Measurements from ENCODE around the gene SPATA16.
"Not testable (repeated sequence)": the region's sequence is repeated elsewhere in the genome, so short reads cannot be mapped to it uniquely, and the experiment has no call there.

Gene SPATA16

DNA sequence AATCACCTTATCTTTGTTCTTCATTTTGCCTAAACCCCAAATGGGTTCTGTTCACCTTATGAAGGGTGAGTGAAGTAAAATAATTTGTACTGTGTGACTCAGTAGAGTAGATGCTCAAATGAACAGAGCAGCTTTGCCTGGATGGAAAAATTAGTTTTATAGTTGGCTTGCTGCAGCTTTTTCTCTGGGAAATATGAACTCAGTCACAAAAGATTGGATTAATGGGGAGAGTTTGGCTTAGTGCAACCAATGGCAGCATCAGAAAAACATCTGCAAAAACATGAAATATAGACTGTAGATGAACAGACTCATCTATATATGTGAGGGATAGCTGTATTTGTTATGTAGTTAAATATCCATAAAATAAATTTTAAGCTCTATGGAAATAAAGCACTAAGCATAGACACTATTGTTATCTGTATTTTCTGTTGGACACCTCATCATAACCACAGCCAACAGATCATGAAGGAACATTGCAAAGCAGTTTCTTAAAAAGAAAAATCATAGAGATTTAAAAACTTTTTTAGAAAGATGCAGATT, 209.2 kb downstream of the SPATA16 start:
- DNase-seq = no peak

DNA sequence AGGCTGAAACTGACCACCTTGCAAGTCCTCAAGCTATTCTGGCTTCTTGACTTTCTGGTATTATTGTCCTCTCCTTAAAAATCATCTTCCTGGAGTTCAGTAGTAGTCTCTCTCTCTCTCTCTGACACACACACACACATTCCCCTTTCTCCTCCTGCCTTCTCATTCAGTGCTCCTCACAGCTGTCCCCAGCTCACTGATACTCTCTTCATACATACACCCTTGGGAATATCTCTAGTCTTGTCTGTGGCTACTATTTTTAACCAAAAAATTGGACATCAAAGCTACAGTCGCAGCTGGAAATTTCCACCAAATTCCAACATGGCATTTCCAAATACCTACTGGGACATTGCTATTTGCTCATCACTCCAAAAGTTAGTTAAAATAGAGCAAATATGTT, 211.6 kb downstream of the SPATA16 start:
- no peak for DNase-seq

DNA sequence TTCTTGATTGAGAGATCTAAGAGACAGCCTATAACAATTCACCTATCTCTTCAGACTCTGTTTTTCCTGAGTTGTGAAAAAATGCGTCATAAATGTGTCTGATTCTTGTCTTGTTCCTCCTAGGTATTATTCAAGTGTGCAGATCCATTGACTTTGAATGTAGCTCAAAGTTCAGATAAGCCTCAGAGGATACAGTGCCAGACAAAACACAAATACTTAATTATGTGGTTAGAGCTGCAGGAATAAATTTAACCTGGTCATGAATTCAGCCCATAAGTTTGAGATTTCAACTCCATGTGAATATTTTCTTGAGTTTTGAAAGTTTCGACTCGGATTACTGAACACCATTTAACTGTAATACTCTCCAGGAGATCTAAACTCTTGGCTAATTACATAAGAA, 216.5 kb downstream of the SPATA16 start:
- DNase-seq = no peak

DNA sequence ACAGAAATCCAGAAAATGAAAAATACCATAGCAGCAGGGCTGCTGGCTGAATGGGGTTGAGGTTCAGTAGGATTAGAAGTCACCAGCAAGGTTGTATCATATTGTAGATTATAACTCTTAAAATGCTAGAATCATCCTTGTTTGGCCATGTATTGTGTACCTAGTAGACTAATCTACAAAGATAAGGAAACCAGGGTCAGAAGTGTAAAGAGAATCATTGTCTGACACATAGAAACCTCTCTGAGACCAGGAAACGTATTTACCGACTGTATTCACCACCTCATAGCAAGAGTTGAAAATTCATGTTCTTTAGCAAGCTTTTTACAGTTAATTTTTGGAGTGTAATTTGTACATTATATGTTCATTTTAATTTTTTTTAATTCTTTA, 221.7 kb downstream of the SPATA16 start:
- DNase-seq = no peak

DNA sequence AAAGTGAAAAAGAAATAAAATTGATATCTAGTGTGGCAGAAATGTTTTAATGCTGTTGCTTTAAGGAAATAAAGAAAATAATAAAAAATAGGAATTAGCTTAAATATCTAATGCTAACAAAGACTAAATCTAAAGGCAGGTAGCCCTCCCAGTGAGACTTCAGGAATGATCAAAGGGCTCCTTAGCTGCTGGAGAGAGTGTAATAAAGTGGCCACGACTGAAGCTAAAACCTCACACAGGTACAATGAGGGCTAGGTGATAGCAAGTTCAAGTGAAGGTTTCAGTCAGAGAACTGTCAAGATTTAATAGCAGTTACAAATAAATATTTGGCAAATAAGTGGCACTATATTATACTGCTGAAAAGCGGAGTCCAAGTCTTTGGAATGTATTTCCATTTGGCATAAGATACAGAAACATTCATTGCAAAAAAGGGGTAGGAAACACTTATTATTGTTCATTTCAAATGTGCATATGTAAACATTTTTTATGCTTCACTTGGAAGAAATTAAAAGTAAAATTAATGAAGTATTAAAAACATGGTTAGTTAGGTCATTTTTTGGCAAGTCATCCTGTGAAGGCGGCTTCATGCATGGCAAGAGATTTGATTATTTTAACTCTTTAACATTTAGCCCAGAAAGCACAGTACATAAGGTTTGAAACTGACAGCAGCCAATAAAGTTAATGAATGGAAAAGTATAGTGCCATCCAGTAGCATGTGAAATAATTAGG, 222.3 kb downstream of the SPATA16 start:
- DNase-seq = no peak

DNA sequence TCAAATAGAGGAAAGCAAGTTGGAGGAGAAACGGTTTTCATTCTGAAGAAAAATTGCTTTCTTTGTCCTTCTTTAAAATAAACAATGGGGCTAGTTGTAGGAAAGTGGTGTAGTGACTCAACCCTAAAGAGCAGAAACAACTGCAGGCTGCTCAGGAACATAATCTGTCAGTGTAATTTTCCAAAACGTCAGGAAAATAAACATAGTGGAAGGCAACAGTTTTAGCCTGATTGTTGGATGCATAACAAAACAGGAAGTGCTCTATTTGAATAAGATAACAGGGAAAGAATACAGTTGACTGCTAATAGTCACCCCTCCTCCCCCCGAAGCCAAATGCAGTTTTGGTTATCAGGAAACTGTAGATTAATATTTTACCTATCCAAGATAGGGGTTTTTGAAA, 222.9 kb downstream of the SPATA16 start:
- no peak for DNase-seq

DNA sequence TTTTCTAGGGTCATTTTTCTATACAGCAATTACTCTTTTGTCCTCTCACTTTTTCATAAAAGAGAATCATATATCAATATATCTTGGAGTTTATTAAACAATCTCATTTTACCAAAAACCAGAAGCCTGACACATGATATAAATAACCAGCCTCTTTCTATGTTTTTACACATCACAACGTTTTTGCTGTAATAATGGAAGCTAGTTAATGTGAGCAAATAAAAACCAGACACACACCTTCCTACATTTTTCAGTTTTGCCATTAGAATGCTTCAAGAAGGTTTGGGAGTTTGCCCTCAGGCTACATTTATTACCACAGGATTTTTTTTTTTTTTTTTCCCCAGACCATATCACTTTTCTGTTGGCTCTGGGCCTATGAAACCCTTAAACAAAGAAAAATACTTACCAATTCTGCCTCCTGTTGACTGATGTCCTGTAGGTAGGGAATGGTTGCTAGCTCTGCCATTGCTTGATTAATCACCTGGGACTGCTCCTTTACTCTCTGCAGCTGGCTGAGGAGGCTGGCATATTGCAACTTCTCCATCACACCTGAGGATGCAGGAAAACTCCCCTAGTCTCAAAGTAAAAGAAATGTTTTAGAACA, 225.0 kb downstream of the SPATA16 start:
- DNase-seq = no peak

DNA sequence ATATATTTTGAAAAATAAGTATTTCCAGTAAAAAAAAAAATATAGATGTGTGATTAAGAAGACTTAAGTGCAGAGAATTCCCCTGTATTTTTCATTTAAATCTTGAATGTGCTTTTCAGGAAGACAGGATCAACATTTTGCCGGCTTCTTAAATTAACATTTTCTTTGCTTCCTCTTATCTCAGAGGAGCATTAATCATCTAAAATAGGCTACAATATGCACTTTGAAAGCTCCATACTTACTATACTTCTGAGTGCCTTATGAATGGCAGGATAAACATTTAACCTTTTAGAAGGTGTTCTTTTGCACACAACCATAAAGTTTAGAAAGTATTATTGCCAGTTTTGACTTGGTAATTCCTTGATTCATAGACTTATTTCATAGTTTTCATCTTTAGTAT, 226.2 kb downstream of the SPATA16 start:
- no peak for DNase-seq

DNA sequence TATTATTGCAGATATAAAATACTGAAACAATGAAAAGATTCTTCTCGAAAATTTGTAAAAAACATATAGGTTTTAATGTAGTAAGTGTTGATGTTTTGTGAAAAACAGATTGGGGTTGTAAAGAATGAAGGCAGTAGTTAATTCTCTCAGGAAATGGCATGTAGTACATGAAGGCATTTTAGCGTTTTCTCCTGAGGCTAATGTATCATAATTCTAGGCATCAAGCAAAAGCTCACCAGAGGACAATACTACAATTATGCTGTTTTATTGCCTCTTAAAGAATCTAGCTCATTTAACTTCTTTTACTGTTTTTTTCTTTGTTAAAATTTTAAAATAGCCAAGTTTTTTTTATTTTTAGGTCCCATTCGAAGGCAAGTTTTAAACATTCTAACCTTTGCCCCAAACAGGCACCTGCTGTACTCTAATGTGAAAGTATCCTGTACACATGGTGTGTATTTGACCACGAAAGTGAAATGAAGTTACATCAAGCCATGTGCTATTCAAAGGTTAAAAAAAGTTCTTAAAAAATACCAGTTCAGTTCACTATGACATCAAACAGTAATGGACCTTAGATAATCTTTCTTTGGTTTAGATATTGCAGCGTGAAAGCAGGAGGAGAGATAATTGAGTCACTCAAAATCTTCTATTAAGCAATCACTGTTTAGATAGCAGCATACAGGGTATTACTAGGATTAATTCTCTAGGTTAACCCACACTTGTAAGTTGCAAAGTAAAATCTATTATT, 227.0 kb downstream of the SPATA16 start:
- no peak for DNase-seq

DNA sequence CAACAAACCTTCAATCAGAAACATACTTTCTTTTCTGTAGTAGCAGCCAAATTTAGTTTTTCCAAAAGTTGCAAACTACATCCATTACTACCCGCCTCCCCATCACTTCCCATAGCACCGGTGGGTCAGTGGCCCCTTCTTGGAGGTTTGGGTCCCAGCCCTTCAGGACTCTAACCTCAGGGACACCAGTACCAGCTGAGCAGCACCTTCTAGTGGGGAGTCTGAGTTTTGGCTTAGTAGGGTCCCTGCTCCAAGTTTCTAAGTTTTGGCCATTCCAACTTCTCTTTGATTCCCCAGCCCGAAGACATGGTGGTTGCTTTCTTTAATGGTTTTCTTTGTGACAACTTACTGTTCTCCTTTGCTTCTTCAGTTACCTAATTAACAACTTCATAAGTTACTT, 229.9 kb downstream of the SPATA16 start:
- no peak for DNase-seq

DNA sequence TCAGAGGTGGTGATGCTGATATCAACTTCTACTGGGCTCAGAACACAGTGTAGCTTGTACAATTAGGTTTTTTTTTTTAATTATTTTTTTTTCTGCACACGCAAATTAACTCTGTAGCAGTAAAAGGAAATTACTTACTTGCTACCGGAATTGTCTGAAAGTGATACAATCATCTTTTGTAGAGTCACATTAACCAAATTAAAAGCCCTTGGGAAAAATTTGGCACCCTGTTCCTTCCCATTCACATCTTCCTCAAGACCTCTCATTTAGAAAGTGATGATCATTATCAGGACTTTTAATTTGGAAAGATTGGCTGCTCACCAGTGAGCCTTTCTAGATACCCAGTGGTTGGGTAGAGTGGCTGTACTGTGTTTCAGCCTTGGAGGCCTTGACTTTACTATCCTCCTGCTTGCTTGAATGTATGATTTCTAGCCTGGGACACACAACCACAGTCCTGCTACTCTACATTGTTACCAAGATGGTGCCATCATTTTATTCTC, 232.2 kb downstream of the SPATA16 start:
- no peak for DNase-seq

DNA sequence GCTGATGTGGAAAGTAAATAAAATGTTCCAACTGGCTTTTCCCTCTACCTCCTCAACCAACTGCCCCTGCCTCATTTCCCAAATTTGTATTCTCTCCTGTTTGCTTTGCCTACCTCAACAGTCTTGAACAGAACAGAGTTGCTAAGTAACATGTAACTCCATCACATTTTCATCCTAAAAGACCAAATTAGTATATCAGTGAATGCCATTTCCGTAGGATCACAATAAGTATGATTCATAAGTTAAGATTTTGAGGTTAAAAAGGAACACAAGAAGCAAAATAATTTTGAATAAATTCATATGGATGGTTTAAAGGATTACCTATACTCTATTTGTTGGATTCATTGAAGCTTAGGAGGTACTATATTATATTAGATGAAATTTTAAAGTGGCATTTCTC, 235.6 kb downstream of the SPATA16 start:
- DNase-seq = no peak

DNA sequence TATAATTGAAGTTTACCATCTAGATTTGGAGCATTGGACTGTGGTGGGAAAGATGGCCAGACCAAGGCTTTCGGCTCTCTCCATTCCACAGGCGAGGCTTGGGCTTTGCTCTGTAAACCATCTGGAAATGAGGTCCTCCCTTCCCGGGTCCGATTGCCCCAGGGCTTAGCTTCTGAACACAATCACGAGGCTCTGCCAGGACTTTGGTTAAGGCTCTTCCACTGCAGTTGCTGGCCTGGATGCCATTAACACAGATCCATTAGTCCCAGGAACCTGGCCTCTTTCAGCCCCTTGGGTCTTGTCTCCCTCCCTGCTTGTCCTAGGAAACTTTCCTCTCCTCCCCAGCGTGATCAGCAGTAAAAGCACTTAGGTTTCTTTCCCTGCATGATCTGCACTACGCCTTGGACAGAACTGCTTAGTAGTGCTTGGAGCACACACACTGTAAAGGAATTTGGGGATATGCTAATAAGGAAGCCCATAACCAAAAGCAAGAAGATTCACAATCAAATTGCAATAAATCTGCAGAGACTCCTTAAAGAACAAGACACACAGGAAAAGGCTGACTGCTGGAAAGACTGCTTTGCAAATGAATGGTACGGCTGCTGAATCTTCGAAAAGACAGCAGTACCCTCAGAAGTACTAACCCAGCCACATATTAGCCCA, 236.2 kb downstream of the SPATA16 start:
- peak; percentile 89 for DNase-seq

DNA sequence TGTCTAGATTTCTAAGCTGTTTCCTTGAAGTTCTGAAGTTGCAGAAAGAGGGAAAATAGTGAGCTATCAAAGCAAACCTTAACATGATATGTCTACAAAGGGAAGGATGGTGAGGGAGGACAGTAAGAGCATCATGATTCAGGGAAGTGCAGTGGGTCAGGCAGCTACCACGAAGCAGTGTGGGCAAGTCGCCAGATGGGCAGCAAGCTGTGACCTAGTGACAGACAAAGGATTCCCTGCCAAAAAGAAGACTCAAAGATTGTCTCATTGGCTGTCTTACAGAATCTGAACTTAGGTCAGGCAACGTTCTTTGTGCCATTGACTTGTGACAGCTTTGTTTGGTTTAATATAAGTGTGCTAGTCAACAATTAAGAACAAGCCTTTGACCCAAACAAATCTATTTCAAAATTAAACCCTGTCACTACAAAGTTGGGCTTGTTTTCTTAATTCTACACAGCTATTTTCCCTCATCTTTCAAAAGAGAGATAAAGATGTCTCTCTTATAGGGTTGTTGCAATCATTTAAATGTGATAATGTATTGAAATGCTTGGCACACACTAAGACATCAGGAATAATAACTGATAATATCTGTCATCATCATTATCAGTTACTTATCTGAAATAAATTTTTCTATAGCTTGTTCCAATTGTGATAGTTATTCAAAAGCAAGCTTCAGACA, 237.3 kb downstream of the SPATA16 start:
- no peak for DNase-seq

DNA sequence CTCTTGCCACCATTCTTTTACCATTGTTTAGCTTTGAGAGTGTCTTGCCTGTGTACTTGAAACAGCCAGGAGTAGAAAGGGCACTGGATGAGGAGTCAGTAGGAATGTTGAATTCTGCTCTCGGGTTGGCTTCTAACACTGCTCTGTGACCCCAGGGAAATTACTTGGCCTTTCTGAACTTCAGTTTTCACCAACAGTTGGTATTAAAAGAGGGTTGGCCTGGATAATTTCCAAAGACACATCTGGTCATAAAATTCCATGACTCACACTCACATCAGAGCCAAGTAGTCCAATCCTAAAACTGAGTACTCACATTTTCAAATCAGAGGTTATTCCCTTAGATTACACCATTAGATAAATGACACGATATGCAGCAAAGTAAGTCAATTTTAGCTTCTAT, 248.9 kb downstream of the SPATA16 start:
- DNase-seq = no peak

DNA sequence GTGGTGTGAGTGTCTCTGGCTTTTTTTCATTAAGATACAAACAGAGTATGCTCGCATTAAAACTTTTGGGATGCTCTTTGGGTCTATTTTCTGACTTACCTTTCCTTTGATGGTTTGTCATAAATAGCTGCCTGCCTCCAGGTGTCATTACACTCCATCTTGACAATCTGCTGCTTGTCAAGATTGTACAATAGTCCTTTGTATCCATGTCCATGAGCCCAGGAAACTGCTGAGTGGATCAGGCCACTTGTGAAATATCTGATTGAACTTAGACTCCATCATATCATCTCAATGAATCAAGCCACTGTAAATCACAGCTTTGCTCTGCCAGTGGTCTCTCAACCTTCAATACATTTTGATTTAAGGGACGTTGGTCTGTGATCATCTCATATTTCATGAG, 255.3 kb downstream of the SPATA16 start:
- DNase-seq = no peak

DNA sequence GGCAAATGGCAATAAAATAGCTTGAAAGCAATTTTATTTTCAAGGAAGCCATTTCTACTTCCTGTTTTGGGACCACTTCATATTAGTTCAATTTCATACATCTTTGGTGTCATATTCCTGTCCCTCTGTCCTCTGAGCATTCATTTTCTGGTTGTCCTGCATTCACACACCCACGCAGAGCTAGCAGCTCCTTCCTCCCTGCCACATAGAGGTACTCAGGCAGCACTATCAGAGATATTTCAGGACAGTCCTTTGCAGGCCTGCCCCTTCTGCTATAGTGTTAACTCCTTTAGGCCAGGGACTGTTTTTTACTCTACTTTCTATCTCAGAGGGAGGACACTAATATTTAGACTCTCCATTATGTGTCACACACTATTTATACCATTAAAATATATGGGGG, 258.5 kb downstream of the SPATA16 start:
- no peak for DNase-seq

DNA sequence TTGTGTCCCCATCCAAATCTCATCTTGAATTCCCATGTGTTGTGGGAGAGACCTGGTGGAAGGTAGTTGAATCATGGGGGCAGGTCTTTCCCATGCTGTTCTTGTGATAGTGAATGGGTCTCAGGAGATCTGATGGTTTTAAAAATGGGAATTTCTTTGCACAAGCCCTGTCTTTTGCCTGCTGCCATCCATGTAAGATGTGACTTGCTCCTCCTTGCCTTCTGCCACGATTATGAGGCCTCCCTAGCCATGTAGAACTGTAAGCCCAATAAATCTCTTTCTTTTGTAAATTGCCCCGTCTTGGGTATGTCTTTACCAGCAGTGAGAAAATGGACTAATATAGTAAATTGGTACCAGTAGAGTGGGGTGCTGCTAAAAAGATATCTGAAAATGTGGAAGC, 261.7 kb downstream of the SPATA16 start:
- not testable (repeated sequence) for DNase-seq

DNA sequence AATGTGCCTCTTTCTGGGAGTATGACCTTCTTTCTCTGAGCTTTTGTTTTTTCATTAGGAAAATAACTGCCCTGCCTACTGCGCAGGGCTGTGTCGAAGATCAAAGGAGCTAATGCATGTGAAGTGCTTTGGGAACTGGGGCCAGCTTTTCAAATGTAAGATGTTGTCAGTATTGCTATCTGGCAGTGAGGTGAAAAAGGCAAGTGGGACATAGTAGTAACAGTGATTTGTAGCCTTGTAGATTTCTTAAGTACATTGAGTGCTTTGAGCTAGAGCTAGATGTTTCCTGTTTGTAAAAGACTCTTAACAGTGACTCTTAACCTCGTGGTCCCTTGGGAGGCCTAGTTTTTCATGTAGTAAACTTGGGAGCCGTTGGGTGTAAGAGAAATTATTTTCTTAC, 264.0 kb downstream of the SPATA16 start:
- DNase-seq = peak; percentile 80

DNA sequence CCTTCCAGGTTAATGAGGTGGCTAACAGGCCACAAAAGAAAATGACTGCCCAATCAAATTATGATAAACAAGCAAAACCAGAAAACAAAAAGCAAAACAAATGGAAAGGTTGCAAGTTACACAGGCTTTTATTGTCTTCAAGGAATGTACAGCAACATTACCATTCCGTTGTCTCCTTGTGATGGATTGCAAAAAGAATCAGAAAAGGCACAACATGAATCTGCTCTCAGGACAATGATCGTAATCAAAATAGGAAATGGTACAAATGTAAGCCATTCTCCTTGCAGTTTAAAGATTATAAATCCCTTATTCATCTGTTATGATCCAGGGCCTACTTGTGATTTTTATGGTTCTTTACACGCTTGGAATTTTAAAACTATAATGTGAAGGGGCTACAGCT, 264.7 kb downstream of the SPATA16 start:
- no peak for DNase-seq

DNA sequence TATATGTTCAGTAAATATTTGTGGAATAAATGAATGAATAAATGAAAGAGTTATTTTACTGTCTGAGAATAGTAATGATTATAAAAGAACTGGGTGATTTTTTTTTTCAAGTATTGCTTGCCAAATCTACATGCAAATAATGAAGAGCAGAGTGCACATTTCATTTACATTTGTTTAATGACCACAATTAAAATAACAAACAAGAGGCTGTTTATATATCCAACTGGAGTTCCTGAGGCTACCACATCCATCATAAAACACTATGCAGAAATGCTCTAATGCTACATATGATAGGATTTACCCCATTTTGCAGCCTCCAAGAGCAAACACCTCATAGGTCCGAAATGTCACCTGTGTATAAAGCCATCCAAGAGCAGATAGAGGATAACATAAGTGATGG, 266.0 kb downstream of the SPATA16 start:
- no peak for DNase-seq

DNA sequence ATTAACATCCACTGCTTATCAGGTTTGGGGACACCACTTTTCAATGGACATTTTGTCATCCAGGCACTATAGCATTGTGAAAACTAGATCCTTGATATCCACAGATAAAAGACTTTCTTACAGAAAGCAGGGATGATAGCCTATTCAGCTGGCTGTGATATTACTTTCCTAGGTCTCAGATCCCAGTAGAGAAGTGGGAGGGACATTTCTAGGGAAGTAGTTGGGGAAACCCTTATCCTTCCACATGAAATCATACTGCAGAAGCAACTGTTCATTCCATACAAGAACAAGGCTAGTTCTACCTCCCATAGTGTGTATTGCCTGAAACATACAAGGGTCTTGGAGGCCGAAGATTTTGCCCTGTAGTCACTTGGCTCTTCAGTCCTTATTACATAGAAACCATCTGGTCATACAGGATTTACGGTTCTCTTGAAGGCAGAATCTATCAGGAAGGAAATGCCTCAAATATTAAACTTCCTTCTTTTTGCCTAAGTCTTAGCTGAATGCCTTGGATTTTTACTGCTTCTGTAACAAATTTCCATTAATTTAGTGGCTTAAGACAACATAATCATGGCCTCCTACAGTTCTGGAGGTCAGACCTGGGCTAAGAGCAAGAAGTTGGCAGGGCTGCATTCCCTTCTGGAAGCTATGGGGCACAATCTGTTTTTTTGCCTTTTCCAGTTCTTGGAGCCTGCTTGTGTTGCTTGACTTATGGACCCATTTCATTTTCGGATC, 271.1 kb downstream of the SPATA16 start:
- no peak for DNase-seq

All from islet precursor cell (in vitro differentiated cells).